ENCODE data around the gene FAM72A.
"Not testable (repeated sequence)": the region's sequence is repeated elsewhere in the genome, so short reads cannot be mapped to it uniquely, and the experiment has no call there.

DNA sequence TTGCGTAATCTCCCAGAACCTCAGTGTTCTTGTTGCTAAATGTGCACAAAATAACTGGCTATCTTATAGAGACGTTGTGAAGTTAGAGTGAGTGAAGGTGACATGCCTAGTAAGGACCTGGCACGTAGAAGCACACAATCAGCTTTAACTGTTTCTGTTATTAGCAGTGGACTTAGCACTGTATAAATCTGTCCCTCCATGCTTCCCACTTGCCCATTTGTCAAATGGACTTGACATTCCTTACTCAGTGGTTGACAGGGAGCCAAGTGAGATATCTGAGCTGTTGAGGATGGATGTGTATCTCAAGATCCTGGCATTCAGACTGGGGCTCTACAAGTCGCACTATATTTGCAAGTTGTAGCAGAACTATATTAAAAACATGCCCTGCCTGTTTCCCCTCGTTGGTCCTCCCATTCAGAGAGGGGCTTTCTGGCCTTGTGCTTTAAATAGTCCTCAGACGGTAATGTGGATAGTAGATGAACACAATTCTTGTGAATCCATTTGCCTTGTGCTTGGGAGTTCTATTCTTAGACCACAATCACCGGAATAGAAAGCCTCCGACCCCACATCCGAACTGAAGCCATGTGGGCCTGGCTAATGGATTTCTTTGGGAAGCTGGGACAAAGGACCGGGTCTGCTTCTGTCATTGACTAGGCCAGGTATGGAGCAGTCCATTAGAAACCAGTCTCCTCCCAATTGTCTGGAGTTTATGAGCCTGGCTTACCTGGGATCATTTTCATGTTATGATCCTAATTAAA lies 43.7 kb upstream of the FAM72A start:
- not testable (repeated sequence) for TF ChIP-seq CTCF (conservative IDR thresholded peaks at IDR 0.05 in 1 of 2, IDR thresholded peaks at IDR 0.05 in 1 of 2; ENCODE audit: extremely low read depth in 1 of 2, insufficient read depth in 1 of 2, low read depth in 1 of 2, low read length in 2 of 2); EZH2 (IDR thresholded peaks at IDR 0.05; ENCODE audit: borderline replicate concordance, low read length)

Data from mammary epithelial cell (primary cell).